Hindlimb muscle (tissue), 1 donor: ENCODE data around the gene IGSF23. TPM values are rescaled to one million over a fixed set of nuclear protein-coding genes. Genes with fewer than 3 reads are reported as not detected.

Experiments used
- DNase-seq: peaks from one replicate; pipeline ENCODE4 v3.0.0-alpha.2; 2013
- polyA plus RNA-seq: library from polyadenylated mRNA; unstranded; fragments of 120-200 nt; gene quantifications from one replicate; pipeline ENCODE4 v1.2.1, GENCODE V29; 2013; ENCODE audit not compliant: insufficient read length

The IGSF23 gene
- polyA plus RNA-seq, 1 donor: not detected

GRCh38 chr19:44642377-44642776 lies 29.0 kb downstream of the IGSF23 start:
- DNase-seq: no peak

- DNase-seq: peak; percentile 78
Measured at GRCh38 chr19:44643605-44644401, 30.4 kb downstream of the IGSF23 start, which contains the start of gene PVR. Gene PVR, plus strand, starts transcription at chr19:44643910. Its CDS starts 187 bp downstream, at chr19:44644097.

DNA sequence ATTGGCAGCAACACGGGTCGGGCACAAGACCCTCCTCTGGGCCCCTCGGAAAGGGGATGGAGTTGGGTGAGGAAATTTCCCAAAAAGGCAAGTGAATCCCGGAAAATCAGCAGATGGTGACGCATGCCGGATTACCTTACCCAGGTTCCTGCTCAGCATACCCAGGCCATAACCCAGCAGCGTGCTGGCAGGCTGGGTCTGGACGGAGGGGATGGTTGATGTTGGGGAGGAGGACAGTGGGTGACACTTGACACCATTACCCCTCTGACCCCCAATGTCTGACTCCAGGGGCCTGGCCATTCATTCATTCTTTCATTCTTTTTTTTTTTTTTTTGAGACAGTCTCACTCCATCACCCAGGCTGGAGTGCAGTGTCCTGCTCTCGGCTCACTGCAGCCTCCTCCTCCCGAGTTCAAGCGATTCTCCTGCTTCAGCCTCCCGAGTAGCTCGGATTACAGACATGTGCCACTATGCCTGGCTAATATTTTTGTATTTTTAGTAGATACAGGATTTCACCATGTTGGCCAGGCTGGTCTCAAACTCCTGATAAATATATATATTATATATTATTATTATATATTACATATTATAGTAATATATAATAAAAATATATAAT lies 31.1 kb downstream of the IGSF23 start:
- peak; percentile 40 for DNase-seq

DNA sequence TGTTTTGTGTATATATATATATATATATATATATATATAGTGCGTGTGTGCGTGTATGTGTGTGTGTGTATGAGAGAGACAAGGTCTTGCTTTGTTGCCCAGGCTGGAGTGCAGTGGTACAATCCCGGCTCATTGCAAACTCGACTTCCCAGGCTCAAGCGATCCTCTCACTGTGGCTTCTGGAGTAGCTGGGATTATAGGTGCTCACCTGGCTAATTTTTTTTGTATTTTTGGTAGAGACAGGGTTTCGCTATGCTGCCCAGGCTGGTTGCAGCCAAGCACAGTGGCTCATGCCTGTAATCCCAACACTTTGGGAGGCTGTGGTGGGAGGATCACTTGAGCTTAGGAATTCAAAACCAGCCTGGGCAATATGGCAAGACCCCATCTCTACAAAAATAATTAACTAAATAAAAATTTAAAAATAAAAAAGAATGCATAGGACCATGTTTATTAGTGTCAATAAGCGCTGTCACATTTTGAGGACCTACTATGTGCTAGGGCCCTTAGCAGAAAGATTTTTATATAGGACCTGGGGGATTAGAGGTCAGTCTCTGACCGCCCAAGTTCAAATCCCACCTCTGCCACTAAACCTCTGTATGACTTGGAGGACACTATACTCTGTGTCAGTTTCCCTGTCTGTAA lies 32.2 kb downstream of the IGSF23 start:
- DNase-seq: no peak

GRCh38 chr19:44646049-44646416 lies 32.7 kb downstream of the IGSF23 start:
- DNase-seq: no peak

- no peak for DNase-seq
Measured at GRCh38 chr19:44647144-44647543, 33.8 kb downstream of the IGSF23 start.

DNA sequence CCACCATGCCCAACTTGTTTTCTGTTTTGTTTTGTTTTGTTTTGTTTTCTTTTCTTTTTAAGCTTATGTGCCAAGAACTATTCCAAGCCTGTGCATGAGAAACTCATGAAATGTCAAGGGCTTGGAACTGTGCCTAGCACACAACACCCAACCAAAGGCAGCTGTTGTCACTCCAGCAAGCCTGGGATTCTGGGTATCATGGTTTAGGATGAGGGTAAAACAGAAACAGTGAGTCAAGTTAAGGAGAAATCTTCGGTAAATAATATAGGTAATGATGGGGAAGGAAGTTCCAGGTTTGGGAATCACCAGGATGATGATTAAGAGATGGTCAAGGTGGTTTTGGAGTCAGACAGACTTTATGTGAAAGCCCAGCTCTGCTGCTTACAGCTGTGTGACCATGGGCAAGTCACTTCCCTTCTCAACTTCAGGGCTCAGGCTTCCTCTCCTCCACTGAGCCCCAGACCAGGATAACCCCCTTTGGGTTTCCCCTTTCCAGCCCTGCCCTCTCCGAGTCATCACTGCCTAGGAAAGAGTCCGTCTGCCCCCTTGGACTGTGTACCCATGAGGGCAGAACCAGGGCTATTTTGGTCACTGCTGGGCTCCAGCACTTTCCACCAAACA lies 35.4 kb downstream of the IGSF23 start:
- no peak for DNase-seq

- DNase-seq: no peak
Measured at GRCh38 chr19:44649578-44650145, 36.3 kb downstream of the IGSF23 start.

DNA sequence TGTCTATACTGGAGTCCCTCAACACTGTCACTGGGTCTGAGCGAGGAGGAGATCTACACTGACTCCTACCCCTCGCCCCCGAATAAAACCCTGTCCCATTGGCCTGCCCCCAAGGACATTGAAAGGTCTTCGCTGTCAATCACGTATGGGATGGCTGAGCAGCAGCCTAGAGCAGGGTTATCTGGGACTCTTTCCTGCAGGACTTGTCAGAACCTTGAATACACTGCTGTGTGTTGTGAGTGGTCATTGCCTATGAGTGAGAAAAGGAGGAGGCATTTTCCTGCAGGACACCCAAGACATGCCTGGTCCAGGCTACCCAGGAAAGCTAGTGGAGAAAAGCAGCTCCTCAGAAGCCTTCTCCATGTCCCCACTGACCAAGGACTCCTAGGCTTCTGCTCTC lies 40.0 kb downstream of the IGSF23 start:
- DNase-seq: no peak

DNA sequence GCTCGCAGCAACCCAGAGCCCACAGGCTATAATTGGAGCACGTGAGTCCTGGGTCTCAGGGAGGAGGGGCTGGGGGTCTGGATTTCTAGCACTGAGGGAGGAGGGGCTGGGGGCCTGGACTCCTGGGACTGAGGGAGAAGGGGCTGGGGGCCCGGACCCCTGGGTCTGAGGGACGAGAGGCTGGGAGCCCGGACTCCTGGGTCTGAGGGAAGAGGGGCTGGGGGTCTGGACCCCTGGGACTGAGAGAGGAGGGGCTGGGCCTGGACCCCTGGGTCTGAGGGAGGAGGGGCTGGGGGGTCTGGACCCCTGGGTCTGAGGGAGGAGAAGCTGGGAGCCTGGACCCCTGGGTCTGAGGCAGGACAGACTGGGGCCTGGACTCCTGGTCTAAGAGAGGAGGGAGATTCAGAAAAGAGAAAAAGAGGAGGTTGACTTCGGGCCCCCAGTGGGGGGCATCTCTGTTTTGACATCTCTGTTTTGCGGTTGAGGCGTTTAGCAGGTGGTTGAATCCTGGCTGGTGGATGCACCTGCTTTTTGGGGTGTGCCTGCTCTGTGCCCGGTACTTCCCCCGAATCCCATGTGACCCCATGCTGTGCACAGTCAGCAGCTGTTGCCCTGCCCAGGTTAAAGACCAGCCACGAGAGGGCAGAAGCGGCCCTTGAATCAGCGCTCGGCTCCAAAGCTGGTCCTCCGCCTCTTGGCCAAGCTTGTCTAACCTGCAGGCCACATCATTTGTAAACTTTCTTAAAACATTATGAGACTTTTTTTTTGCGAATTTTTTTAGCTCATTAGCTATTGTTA lies 40.8 kb downstream of the IGSF23 start:
- DNase-seq: peak; percentile 46

GRCh38 chr19:44657211-44657921 lies 44.0 kb downstream of the IGSF23 start:
- DNase-seq: peak; percentile 49

DNA sequence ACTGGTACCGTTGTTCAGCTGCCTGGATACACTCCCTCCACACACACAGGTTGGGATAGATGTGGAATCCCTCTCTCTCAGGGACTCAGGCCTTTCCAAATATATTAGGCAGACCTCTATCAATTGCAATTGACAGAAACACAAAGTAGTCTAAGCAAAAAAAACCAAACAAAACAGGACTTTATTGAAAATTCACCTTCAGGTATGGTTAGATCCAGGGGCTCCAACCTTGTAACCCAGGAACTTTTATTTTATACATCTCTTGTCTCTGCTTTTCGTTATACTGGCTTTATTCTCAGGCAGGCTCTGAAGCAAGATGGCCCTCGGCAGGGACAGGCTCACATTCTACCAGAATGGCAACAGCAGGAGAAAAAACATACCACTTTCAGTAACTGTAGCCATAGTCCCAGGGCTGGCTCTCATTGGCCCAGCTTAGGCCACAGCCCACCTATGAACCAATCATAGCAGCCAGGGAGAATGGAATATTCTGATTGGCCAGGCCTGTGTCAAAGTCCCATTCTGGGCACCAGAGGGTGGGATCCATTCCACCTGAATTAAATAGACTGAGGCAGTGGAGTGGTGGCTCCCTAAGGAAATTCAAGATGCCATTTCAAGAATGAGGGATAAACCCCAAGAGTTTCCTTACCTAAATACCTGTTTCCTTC lies 44.8 kb downstream of the IGSF23 start:
- no peak for DNase-seq

DNA sequence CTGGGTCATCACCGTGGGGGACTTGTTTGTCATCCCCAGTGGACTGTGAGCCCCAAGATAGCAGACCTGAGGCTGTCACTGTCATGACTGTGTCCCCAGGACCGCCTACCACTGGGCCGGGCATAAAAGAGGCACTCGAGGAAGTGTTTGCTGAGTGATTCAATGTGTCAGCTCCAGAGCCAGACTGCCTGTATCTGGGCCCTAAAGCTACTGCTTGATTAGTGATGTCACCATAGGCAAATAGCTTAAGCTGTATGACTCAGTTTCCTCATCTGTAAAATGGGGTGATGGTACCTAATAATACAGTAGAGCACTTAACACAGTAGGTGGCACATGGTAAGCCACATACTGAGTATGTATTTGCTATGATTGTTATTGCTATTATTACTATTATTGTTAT lies 46.7 kb downstream of the IGSF23 start:
- DNase-seq: no peak

- no peak for DNase-seq
Measured at GRCh38 chr19:44661205-44661604, 47.8 kb downstream of the IGSF23 start.

DNA sequence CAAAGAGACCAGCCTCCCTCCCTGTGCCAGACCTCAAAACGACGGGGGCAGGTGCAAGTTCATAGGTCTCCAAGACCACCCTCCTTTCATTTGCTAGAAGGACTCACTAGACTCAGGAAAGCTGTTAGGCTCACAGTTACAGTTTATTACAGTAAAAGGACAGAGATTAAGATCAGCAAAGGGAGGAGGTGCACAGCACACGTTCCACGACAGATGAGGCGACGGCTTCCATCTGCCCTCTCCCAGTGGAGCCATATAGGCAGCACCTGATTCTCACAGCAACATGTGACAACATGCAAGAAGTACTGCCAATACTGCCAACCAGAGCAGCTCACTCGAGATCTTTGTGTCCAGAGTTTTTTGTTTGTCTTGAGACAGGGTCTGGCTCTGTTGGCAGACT lies 48.5 kb downstream of the IGSF23 start:
- no peak for DNase-seq

- DNase-seq: no peak
Measured at GRCh38 chr19:44662691-44663385, 49.5 kb downstream of the IGSF23 start.

GRCh38 chr19:44663996-44664395 lies 50.6 kb downstream of the IGSF23 start:
- DNase-seq: no peak

DNA sequence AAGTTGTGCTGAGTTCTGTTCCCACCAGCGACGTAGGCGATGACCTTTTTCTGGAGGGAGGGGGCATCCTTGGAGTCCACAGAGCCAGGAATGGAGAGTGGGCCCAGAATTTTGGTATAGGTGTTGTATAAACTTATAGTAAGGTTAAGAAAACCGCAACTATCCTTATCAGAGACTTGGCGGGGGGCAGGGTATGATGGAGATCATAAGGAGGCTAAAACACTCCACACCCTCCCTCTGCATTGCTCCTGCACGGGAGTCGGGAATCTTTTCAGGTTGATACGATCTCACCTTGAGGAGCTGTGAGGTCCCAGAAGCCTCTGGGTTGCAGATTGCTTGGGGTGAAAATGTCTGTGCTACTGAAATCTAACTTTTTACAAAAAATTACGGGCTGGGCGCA lies 51.6 kb downstream of the IGSF23 start:
- no peak for DNase-seq

DNA sequence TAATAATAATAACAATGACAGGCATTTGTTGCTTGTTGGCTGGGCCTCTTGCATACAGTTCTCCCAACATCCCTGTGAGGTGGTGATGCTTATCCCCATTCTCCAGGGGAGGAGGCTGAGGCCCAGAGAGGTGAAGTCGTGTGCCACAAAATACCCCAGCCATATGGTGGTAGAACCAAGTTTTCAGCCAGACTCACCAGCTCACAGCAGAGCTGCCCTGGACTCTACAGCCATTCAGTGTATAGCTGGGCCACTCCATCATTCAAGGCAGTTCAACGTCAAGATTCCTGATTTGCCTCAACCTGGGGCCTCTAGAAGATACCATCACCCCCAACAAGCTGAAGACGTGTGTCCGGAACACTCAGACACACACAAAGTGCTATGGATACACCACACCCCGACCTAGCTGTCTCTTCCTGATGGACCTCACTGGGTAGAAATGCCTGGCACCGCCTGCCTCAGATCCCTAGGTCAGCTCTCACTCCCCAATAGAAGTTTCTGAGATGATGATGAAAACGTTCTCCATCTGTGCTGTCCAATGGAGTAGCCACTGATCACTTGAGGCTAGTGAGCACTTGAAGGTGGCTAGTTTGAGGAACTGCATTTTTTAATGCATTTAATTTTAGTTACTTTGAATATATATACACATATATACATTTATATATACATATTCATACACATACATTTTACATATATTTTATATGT lies 53.6 kb downstream of the IGSF23 start:
- DNase-seq: no peak
